Stimulated activated CD4-positive, alpha-beta T cell treated with anti-CD3 and anti-CD28 coated beads, TNF-alpha, amount 100 ng/mL, for 24 hours (primary cell): Measurements from ENCODE around the gene PLPP3.

Source experiments
- DNase-seq, 3 experiments: peaks; one replicate each; pipeline ENCODE4 v3.0.0-alpha.2; 2020; ENCODE audit warnings: low read depth in 3 of 3

Gene PLPP3

DNA sequence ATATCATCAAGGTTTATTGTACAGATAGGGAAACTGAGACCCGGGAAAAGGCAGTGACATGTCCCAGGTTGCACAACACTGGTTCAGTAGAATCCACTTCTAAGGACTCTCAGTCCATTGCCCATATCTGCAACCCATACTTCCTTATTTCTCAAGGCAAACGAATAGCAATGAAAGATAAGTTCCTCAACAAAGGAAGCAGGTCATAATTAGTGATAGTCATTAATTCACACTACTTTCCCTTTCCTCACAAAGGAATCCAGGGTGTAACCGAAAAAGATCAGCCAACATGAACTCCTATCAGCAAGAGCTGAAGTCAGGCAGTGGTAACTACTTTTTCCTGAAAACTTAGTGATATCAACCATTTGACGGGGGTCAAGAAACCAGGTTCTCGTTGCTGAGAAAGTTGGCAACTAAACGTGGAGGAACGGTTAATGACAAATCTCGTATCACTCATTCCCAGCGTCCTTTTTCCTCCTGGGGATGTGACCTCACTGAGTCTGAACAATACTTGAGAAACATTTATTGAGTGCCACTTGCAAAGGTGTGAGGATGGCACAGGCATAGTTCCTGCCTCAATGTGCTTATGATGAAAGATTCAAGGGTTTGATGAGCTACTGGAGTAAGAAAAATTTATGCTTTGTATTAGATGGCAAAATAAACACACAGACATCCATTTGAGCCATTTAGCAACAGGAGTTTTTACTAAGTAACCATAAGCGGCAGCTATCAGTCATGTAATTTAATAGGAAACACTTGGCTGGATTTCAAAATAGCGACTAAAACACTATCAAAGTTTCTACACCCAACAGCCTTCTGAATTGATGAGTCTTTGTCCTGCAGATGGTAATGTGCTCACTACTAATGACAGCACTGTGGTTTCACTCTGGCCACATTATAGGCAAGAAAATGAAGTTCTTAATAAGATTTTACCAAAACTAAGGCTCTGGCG is 82.3 kb downstream of the PLPP3 start:
- DNase-seq: no peak

DNA sequence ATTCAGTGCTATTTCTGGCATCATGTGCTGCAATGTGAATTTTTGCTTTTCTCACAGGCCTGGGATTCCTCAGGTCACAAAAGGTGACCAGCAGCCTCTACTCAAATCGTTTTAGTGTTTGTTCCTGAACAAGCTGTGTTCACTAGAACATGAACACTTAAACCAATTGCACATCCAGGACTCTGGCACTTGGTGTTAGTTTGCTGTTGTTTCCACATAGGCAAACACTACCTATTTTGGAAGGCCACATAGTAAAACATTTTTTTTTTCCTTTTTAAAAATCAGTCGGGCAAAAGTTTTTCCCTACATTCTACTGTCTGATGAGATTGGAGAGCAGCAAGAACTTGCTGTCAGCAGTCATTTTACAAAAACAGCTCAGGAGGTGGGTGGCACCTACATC is 83.2 kb downstream of the PLPP3 start:
- no peak for DNase-seq

DNA sequence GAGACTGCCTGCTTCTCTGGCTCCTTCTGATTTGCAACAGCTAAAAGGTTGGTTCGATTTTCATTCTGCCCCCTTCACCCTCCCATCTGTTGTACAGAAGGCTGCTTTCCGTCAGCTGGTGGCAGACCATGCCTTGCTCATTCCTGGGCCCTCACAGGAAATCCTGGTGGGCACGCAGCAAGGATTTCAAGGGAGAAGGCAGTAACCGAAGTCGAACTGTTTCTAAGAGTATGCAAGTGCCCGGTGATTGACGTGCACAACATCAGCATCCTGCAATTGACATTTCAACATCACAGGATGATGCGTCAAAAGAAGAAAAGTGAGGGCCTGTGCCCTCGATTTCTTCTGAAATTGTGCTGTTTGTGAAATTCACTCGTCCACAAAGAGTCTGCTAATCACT is 83.8 kb downstream of the PLPP3 start:
- no peak for DNase-seq

DNA sequence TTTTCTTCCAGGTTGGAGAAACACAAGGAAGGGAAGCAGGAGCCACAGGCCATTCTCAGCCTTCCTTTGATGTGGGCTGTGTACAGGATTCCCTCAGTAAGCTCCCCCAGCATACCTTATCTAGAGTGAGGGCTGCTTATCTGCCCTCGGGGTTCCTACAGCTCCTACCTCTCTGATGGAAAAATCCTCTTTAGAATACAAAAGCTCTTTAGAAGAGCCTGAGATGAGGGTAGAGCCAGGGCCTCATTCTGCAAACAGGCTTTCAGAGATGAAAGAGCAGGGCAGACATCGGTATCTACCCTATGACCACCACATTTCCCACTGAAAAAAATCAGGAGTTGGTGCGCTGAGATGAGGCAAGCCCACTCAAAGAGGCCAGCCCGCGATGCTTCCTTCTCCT is 85.1 kb downstream of the PLPP3 start:
- no peak for DNase-seq

DNA sequence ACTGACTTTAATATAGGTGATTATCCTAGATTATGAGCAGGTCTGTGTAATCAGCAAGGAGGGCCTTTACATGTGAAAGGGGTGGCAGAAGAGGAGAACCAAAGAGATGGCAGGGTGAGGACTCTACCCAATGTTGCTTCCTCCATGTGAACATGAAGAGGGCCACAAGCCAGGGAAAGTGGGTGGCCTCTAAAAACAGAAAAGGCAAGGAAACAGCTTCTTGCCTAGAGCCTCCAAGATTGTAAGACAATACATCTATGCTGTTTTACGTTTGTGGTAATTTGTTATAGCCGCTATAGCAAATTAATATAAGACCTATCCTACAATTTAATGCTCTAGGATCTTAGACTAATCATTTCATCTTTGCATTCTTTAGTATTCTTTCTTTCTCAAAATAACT is 85.5 kb downstream of the PLPP3 start:
- DNase-seq: no peak

DNA sequence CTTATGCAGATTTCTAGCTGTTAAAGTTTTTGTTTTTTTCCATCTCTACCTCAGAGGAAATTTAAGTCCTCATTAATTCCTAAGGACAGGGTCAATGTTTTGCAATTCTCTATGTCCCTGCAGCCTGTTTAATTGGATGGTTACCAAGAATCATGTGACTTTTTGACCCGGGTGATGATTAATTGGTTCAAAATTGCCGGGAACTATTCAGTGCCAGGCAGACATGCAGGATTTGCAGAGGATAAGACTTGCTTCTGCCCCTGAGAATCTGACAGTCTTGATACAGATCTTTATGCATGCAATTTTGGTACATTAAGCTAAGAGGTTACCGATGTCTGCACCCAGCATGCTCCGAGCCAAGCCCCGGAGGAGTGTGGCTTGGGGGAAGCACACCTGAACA is 87.9 kb downstream of the PLPP3 start:
- no peak for DNase-seq

DNA sequence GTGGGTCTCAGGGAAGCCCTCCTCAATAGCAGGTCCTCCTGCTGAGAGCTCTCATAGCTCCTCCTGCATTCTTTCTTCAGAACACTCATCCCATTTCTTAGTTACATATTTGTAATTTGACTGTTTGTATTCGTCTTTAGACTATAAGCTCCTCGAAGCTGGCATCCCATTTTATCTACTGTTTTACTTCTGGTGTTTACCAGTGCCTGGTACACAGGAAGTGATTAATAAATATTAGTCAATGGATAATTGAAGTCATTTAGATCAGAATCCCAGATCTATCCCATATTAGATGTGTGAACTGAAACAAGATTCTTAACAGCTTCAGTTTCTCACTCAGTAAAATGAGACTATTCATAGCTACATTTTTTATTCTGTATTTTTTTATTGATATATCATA is 88.7 kb downstream of the PLPP3 start:
- no peak for DNase-seq

DNA sequence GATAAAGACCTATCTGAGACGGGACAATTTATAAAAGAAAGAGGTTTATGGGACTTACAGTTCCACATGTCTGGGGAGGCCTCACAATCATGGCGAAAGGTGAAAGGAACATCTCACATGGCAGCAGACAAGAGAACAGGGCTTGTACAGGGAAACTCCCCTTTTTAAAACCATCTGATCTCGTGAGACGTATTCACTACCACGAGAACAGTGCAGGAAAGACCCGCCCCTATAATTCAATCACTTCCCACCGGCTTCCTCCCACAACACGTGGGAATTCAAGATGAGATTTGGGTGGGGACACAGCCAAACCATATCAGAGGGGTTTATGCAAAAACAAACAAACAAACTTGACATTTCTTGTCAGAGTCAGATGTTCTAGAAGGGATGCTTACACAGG is 89.7 kb downstream of the PLPP3 start:
- no peak for DNase-seq

DNA sequence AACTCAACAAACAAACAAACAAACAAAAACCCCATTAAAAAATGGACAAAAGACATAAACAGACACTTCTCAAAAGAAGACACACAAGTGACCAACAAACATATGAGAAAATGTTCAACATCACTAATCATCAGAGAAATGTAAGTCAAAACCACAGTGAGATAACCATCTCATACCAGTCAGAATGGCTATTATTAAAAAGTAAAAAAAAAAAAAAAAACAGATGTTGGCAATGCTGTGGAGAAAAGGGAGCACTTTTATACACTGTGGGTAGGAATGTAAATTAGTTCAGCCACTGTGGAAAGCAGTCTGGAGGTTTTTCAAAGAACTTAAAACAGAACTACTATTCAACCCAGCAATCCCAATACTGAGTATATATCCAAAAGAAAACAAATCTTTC is 94.7 kb downstream of the PLPP3 start:
- no peak for DNase-seq

DNA sequence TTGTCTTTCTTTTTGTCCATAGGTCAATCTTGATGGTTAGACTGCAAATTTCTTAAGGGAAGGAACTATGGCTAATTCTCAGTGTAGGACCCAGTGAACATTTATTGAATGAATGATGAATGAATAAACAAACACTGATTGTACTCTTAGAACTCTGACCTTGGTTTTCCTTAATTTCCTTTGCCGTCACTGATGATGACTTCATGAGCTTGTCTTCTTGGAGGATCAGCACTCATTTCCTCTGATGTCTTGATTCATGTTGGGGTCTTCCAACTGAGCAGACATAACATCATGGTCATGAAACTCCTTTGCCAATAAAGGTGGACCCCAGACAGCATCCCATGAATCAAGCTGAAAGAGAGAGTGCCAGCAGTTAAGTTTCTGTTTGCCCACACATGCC is 96.3 kb downstream of the PLPP3 start:
- no peak for DNase-seq

DNA sequence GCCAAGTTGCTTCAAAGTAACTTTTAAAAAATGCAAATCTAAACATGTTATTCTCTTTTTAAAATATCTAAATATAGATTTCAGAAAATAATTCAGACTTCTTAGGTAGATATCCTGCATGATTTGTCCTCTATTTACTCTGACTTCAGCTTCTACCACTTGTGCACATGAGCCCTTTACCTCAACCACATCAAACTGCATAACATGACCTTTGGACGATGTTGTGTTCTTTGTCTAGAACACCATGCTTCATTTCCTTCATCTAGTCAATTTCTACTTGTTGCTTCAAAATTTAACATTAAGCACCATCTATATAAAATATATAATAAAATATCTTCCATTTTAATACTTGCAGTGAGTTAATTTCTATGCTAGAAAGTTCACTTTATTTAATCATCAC is 96.9 kb downstream of the PLPP3 start:
- DNase-seq: no peak

DNA sequence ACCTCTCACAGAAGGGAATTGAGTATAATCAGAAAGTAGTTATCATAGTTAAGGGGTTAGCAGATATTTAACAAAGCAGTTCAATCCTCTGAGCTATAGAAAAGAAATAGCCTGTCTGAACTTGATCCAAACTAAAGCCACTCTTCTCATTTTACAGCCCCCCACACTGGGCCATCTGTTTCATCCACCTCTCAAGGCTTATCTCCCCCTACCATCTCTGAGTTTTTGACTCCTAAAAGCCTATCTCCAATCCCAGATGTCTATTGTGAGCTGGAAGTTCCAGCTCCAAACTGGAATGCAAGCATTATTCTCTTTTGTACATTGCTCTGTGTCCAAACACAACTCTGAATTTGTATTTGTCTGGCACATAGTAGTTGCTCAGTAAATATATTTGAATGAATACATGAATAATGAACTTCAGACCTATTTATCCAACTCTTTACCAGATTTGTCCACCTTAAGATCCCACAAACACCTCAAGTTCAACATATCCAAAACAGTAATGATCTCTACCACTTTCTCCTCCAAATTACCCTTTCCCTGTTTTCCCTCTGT is 98.1 kb downstream of the PLPP3 start:
- DNase-seq: no peak

DNA sequence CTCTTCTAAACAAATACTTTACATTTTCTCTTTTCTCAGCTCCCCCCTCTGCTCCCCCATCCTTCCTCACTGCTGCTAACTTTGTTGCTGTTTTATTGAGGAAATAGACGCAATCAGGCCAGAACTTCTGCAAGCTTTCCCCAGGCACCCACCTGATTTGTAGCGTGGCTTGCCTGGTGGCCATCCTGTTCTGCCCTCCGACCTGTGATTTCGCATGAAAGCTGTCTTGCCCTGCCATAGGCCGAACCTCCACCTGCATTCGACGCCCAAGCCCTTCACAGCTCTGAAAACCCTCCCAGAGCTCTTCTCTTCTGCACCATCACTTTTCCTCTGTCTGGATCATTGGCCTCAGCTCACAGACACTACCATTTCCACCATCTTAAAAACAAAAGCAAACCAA is 100.6 kb downstream of the PLPP3 start:
- no peak for DNase-seq

DNA sequence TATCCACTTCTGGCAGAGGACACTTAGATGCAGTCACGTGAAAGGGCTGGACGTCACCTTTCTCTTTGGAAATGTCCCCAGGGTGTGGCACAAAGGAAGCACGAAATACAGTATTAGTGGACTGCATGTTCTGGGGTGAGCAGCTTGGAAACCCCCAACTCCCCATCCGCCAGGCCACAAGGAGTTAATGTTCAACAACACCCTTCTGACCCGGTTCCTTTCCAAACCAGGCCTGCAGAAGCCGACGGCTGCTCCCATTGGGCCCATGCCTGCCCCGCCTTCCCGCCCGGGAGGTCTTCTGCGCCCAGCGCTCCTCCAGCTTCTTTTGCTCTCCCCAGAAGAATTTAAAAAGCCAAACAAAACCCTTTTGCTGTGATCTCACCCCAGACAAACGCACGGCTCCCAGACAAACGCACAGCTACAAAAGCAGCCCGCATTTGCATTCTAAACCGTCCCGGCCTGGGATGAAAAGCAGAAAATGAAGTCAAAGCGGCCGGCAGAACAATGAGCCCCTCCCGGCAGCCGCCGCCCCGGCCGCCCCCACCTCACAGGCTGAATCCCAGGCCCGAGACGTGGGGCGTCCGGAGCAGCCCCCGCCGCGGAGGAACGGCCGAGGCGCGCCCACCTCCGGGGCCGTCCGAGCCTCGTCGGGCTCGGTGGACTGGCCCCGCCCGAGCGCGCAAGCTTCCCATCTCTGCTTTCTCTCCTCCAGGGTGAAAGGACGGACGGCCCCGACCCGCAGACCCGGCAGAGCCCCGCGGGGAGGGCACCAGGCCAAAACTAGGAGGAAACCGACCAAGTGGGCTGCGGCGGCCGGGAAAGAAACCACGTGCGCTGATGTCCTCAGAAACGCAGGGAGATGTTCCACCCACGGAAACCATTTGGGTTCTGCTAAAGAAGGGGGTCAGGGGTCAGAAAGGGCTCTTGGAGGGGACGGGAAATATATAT is 101.9 kb downstream of the PLPP3 start:
- DNase-seq: no peak

DNA sequence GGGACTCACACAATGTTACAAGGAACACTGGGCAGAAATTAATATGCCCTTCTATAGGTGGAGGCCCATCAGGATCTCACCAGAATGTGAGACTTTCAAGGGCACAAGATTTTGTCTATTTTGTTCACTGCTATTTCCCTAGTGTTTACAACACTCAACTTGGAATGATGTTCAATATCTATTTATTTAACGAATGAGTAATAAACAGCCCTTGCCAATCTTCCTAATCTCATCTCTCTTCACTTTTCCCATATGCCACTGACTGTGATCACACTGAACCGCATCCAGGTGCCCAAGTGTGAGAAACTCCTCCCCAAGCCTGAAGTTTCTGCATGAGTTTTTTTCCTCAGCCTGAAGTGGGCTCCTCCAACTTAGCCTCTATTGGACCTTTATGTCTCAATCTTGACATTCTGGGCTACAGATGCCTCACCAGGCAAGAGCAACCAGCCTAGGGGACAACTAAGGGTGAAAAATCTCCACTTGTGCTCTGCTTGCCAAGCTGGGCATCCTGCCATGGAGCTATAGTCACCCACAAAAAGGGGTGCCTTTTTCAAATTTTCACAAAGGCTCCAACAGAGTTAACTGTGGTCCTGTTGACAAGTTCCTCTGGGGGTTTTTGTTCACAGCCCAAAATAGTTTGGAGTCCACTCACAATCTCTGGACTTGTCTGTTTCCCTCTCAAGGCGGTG is 105.6 kb downstream of the PLPP3 start:
- DNase-seq: no peak

DNA sequence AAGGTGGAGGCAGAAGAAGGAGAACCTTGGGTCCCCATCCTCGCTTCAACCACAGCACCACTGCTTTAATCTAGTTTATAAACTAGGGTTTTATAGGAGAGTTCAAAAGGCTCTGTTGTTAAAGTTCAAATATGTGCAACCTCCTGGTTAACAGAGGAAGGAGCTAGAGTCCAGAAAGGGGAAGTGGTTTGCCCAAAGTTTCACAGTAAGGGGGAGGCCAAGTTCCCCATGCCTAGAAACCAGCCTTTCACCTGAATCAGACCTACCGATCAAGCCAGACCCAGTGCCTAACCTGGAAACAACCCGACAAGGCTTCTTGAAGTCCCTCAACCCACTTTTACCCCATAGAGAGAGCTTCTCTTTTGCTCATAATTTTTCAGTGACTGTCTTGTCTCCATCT is 106.5 kb downstream of the PLPP3 start:
- no peak for DNase-seq

DNA sequence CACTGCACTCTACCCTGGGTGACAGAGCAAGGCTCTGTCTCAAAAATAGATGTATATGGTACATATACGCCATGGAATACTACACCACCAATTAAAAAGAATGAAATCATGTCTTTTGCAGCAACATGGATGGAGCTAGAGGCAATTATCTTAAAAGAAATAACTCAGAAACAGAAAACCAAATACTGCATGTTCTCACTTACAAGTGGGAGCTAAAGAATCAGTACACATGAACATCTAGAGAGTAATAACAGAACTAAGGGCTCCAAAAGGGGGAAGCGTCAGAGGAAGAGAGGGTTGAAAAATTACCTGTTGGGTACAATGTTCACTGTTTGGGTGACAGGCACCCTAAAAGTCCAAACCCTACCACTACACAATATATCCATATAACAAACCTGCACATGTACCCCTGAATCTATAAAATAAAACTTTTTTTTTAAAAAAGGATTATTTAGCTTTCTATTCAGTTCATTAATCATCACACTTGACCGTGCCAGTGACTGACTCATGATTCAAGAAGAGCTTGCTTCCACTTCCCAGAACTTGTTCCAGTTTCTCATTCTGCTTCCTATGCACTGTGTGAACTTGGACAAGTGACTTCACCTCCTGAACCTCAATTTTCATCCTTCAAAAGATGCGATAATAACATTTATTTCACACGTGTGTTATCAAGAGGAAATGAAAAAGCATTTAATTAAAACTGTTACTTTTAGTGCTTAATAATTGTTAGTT is 109.6 kb downstream of the PLPP3 start:
- no peak for DNase-seq

DNA sequence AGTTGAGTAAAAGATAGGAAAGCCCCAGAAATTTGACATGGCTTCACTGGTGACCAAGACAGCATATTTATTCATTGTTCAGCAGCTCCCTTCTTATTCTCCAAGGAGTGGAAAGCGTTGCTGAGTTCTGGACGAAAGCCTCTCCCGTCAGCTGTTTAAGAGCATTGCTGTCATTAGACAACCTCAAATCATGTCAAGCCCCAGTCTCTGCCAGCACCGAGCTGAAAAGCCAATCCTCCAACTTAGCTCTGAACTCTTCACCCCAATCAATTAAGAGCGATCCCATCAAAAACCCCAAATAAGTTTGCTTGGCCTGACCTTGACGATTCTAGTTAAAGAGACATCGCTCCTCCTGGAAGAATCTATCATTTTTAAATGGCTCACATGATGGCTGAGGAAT is 110.8 kb downstream of the PLPP3 start:
- no peak for DNase-seq

DNA sequence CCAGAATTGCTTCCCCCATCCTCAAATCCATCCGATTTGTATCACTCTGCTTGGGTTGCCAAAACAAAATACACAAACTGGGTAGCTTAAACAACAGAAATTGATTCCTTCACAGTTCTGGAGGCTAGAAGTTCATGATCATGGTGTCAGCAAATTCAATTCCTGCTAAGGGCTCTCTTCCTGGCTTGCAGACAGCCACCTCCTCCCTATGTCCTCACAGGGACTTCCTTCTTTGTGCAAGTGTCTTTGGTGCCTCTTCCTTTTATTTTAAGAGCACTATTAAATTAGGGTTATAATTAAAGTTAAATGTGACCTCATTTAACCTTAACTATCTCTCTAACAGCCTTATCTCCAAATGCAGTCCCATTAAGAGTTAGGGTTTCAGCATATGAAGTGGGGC is 112.8 kb downstream of the PLPP3 start:
- no peak for DNase-seq

DNA sequence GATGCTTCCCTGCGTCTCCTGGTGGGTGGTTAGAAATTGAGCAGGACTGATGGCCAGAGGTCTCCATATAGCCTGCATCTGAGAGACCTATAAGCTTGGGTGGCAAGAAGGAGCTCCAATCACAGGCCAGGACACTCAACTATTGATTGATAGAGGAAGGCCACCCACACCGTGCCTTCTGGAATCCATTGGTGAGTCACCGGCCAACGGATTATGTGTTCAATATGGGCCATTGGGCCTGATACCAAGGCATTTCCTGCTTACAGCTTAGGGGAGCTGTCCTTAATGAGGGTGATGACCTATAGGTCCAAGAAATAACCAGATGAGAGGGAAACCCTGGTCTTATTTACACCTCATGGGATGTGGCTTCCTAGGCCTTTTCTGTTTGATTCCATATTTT is 115.1 kb downstream of the PLPP3 start:
- no peak for DNase-seq

DNA sequence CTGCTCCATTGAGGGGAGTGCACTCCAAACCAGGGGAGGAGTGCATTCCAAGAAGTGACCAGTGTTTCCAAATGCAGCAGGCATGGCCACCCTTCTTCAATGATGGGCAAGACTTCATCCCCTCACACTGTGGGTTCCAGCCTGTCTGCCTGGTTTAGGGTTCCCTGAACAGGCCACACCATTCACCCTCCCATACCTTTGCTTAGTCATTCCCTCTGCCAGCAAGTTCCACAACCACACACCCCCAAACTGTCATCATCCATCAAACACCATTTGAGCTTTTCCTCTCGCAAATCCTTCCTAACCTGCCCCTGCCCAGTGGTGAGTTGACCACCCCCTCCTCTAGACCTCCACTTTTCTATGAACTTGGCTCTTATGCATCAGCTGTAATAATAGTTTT is 116.0 kb downstream of the PLPP3 start:
- no peak for DNase-seq
